Measurements from ENCODE around the gene APOA1. TPM values are rescaled to one million over a fixed set of nuclear protein-coding genes. Genes with fewer than 3 reads are reported as not detected.
"Not testable (repeated sequence)": the region's sequence is repeated elsewhere in the genome, so short reads cannot be mapped to it uniquely, and the experiment has no call there.

APOA1 gene
- total RNA-seq, 1 donor from 2014 or later, result 0.16 TPM

- DNase-seq (ENCODE audit: low read depth), result no peak
These were observed 2.2 kb downstream of the APOA1 start for GRCh38 chr11:116835042-116835772.

- not testable (repeated sequence) for DNase-seq (ENCODE audit: low read depth)
These were observed 2.8 kb downstream of the APOA1 start for GRCh38 chr11:116834535-116835041.

- no peak for DNase-seq (ENCODE audit: low read depth)
These were observed 3.4 kb downstream of the APOA1 start for GRCh38 chr11:116833816-116834534.

GRCh38 chr11:116833491-116833815, 4.0 kb downstream of the APOA1 start:
- DNase-seq (ENCODE audit: low read depth), result no peak

- DNase-seq (ENCODE audit: low read depth), result no peak
These were observed 4.8 kb downstream of the APOA1 start for GRCh38 chr11:116832350-116833290.

GRCh38 chr11:116831790-116832349, 5.6 kb downstream of the APOA1 start:
- DNase-seq (ENCODE audit: low read depth), result no peak

GRCh38 chr11:116830184-116830912, 7.1 kb downstream of the APOA1 start:
- no peak for DNase-seq (ENCODE audit: low read depth)

- no peak for DNase-seq (ENCODE audit: low read depth)
These were observed 7.8 kb downstream of the APOA1 start, which contains the start of gene APOC3 for GRCh38 chr11:116829525-116830183. Gene APOC3, plus strand, starts transcription at chr11:116829907. Its CDS starts 676 bp downstream, at chr11:116830583.

GRCh38 chr11:116828632-116829524, 8.5 kb downstream of the APOA1 start:
- no peak for DNase-seq (ENCODE audit: low read depth)

GRCh38 chr11:116827461-116827860, 10.0 kb downstream of the APOA1 start:
- DNase-seq (ENCODE audit: low read depth), result no peak

- DNase-seq (ENCODE audit: low read depth), result no peak
These were observed 10.5 kb downstream of the APOA1 start for GRCh38 chr11:116826751-116827431.

GRCh38 chr11:116825854-116826750, 11.3 kb downstream of the APOA1 start:
- DNase-seq (ENCODE audit: low read depth), result no peak

GRCh38 chr11:116825434-116825833, 12.0 kb downstream of the APOA1 start:
- no peak for DNase-seq (ENCODE audit: low read depth)

GRCh38 chr11:116823031-116823843, 14.2 kb downstream of the APOA1 start, which contains the start of gene APOA4:
Gene APOA4, minus strand, starts transcription at chr11:116823304. Its CDS starts 113 bp downstream, at chr11:116823191.
- no peak for DNase-seq (ENCODE audit: low read depth)

- no peak for DNase-seq (ENCODE audit: low read depth)
These were observed 14.8 kb downstream of the APOA1 start for GRCh38 chr11:116822575-116822974.
